GM21381 (cell line): ENCODE results near the gene HDLBP.

Experiments used
- ATAC-seq: cut with Tn5 transposase; IDR thresholded peaks from one replicate; pipeline ENCODE4 v1.9.1; 2021; ENCODE audit warnings: mild to moderate bottlenecking, moderate library complexity; ENCODE audit not compliant: unreplicated experiment

HDLBP gene

DNA sequence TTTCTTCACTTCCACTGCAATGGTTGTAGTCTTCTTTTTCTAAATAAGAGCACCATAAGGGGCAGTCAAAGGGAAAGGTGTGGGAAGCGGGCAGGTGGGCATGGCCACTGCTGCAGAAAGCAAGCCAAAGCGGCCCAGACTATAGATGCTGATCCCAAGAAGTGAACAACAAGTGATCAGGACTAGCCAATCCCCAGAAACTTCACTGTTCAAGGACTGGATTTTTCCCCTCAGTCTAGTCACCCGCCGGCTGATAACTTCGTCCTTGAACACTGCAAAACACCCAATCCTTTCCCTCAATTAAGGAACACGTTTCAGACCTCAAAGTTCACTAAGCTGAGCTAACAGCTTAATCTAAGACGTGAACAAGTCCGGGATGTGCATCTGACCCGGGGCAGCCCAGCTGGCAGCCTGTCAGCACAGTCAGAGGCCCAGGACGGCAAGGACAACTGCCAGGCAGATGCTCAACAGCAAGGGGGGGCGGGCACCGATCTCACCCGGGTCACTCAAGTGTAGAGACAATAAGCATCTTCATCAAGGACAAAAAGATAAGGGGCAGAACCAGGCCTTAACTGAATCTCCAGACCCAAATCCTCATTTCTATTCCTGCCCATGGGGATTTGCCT lies 59.8 kb downstream of the HDLBP start:
- no peak for ATAC-seq

DNA sequence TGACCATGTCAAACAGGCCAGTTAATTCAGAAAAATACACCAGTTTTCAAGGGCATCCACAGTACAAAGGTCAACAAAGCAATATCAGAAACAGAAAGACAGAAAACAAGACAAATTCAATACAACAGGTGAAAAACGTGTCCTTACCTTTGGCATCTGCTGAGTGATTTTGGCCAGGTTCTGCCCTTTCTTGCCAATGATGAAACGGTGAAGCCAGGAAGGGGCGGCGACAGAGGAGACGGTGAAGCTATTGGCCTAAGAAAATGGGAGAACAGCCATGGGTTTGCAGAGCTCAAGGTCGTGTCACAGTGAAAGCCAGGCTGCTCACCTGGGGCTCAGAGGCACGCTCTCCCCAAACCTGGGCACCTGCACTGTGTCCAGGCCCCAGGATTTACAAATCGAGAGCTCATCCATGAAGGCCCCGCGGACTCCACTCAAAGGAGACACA lies 60.5 kb downstream of the HDLBP start:
- ATAC-seq = no peak

DNA sequence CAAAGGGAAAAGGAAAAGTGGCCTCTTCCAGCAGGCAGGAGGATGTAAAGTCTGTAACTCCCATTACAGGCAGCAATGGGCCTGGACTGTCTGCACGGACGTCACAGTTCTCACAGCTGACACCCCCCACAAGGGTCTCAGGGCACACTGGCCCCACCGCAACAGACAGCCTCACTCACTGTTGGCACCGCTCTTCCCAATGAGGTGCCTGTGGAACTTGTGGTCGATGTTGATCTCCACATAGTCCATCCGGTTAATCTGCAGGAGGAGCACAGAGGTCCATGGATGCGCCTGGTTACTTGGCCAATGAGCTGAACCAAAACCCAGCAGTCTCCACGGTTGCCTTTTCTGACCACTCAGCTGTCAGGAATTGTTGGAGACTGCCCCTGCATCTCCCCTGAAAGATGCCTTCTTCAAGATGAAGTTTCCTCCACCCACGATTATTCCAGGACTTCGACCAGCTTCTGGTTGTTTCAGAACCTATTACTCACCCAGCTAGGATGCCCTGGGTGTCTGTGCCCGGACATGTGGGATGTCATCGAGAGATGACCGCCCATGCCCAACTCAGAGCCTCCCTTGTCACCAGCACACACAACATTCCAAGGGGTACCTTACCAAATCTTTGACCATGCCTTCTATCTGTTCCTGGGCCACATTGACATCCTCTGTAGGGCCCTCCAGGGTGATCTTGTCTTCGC lies 62.5 kb downstream of the HDLBP start:
- ATAC-seq = no peak

DNA sequence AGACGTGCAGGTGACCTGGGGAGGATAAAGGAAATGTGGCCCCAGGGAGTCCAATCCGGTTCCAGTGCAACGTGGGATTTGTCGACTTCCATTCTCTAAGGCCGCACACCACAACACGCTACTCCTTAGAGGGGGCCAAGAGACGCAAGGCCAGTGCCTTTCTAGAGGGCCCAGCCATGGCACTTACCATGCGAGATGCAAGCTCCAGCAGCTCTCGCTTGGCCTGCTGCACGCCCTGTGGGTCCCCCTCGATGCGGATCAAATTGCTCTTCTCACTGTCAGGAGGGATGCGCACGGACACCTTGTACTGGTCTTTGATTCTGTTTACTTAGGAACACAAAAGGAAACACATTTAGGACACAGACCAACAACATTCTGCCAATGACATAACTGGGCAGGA lies 65.8 kb downstream of the HDLBP start:
- no peak for ATAC-seq

DNA sequence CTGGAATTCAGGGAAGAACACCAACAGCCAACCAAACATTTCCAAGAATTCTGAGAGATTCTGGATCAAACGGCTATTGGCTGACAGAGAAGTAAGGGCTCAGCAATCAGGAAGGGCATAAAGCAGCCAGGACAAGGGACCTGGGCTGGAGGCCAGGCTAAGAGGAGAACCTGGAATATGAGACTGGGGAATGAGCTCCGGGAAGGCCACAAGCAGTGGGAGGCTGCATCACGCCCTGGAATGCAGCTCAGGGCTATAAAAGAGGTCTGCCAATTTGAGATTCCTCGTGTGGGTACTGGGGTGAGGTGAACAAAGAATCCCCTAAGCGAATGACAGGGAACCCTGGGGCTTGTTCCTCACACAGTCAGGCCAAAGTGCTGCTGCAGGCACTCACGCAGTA lies 66.6 kb downstream of the HDLBP start:
- no peak for ATAC-seq

DNA sequence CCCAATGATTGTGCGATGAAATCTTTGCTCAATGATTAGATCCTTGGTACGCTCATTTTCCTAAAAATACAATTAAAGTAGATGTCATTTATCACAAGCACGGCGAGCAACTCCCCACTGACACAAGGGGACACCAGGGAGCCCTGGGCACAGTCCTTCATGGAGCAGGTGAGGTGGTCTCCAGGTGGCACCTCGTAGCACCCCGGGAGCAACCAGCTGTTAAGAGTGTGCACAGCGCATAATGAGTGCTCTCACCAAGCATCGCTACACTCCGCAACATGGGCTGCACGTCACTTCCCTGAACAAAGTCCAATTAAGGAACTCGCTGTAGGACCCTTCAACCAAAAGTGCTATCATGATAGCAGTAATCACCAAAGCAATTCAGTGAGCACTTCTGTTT lies 67.2 kb downstream of the HDLBP start:
- no peak for ATAC-seq

DNA sequence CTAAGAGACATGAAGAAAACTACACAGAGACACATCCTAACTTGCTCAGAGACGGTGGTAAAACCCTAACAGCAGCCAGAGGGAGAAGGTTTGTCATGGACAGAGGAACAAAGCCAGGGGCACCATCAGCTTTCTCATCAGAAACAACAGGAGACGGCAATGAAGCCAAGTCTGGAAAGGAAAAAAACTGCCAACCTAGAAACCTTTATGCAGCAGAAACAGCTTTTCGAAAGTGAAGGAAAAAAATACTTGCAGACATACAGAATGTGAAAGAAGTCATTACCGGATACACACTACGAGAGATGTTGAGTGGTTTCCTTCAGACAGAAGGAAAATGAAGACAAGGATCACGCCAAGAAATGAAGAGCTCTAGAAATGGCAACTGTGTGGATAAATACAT lies 71.1 kb downstream of the HDLBP start:
- ATAC-seq = no peak

DNA sequence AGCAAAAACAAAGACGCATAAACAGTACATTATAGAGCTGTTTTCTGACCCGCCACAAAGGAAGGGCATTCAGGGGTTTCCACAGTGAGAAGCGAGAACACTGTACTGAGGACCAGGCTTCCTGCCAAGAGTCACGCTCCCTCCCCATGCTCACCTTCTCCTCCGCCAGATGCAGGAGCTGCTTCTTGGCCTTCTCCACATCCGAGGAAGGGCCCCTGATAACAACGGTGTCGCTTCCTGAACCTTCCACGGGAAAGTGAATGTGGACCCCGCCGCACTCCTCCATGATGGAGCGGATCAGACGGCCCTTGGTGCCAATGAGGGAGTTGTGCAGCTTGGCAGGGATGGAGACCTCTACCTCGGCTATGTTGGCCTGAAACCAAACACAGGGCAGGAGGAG lies 73.2 kb downstream of the HDLBP start:
- ATAC-seq = no peak

DNA sequence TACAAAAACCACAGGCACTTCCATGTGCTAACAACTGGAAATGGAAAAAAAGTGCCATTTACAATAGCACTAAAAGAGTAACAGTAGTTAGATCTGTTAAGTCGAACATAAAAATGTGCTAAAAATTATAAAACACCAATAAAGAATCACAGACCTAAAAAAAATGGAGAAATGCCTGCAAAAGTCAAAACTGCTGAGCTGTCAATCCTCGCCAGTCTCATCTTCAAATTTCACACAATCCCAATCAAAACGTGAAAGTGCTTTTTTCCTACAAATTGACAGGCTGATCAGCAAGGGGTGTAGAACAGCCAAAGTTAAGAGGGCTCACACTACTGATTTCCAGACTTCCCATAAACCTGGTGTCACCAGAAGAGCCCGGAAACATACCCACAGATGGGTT lies 73.8 kb downstream of the HDLBP start:
- no peak for ATAC-seq

DNA sequence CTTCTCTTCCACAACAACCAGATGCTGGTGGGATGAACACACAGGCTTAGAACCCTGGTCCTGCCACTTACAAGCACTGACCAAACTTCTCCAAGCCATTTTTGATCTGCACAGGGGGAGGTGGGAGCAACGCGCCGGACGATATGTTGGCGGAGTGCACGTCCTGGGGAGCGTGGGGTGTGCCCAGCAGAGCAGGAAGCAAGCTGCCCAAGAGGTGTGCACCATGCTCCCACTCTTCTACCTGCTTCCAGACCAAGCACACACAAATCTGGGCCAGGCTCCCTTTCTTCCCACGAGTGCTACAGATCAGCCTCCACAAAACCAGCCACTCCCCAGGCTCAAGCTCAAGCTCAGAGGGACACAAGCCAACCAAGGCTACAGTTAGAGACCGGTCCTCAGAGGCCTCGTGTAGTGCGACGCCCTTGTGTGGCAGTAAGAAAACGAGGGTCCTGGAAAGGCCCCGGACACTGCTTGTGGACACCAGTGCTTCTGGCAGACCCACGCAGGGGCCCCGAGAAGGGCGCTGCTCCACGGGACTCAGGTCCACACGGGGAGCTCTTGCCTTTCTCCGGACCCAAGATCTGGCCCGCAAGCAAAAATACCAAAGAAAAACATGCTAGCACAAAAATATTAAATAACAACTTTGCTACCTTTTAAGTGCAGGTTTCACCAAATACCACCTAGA lies 75.0 kb downstream of the HDLBP start:
- ATAC-seq = no peak

DNA sequence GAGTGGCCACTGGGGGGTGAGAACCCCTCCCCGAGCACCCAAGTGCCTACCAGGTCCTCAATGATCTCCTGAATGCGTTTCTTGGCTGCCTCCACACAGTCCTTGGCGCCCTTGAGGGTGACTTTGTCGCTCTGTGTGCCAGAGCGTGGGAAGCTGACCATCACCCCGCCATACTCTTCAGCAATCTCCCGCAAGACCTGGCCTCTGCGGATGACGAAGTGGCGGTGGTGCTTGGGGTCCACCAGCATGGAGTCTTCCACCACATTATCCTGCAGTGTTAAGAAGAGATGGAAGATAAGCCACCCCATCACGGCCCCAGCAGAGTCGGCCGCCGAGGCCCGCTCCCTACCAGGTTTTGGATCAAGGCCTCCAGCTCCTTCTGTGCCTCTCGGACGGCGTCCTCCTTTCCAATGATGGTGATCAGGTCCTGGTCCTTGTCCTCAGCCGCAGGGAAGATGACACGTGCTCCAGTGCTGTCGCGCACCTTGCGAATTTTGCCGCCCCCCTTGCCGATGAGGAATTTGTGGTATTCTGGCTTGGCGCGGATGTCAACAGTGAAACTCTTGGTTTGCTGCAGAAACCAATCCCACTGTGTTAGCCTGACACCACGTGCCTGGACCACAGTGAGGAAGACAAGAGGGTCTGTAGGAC lies 75.8 kb downstream of the HDLBP start:
- no peak for ATAC-seq

DNA sequence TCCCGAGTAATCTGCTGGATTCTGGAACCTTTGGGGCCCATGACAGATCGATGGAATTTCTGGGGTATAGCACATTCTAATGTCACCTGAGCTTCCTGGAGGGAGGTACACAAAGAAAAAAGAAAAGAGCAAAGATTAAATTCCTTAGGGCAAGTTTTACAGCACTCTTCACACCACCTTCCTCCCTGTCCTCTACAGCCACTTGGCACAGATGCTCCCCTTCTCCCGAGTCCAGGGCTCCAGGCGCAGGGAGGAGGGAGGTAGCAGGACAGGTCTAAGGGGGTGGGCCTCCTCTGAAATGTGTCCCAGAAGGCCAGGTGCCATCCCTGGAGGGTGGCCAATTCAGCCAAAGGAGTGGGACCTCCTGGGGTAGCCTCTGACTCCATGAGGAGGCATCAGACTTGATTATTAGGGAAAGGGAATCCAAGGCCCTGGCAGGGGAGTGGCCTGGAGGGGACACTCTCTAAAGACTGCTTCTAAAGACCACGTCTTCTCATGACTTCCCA lies 76.7 kb downstream of the HDLBP start:
- ATAC-seq = no peak

DNA sequence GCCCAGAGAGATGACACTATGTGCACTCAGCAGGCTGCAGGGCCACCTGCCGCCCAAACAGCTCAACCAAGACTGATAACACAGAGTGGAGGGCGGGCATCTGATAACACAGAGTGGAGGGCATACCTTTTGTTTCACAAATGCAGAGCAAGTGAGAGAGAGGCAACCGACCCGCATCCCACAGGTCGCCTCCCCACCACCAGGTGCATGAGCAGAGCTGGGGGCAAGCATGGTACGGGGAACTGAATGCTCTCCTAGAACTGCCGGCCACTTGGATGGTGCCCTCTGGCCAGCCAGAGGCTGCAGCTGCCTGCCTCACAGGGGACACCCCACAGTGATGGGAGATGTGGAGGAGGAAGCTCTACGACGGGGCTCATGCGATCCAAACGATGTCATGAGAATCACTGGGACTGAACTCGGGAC lies 77.5 kb downstream of the HDLBP start:
- no peak for ATAC-seq

DNA sequence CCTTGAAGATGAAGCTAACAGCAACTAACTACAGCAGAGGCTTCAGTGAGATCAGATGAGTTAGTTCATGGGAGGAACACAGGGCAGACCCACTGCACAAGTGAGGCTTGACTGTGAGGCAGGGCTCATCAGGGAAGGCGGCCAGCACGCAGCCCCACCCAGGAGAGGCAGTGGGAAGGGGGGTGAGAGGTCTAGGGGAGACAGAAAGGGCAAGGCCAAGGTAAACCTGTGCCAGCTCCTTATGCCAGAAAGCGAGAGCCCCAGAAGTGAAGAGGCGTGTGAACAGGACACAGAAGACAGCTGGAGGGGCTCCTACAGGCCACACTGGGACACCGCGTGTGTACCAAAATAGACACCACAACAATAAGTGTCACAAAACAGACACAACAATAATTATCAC lies 78.4 kb downstream of the HDLBP start:
- no peak for ATAC-seq

DNA sequence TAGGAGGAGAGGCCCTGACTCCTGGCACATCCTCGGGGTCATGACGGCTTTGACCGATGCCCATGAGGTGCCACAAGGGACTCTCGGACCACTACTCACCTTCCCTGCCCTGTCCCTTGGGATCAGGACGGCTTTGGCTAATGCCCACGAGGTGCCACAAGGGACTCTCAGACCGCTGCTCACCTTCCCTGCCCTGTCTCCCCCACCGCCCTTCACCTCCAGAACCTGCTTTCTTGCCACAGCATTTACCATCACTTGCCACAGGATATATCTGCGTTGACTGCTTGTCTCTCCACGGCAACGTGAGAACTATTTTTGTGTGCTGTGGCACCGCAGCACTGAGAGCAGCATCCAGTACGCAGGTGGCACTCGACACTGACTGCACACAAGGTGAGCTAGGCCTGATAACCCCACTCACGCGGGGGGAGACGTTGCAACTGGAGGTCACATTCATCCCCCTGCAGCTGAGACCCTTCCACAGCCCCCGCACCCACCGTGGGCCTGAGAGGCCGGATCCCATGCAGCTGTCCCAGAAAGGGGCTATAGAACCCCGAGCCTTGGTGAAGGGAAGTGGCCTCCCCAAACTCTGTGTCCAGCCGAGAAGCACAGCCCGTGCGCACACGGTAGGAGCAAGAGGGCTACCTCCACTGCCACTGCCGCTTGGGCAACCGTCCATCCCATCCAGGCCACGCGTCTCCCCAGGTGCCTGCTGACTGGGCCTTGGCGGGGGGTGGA lies 79.4 kb downstream of the HDLBP start:
- ATAC-seq = no peak

DNA sequence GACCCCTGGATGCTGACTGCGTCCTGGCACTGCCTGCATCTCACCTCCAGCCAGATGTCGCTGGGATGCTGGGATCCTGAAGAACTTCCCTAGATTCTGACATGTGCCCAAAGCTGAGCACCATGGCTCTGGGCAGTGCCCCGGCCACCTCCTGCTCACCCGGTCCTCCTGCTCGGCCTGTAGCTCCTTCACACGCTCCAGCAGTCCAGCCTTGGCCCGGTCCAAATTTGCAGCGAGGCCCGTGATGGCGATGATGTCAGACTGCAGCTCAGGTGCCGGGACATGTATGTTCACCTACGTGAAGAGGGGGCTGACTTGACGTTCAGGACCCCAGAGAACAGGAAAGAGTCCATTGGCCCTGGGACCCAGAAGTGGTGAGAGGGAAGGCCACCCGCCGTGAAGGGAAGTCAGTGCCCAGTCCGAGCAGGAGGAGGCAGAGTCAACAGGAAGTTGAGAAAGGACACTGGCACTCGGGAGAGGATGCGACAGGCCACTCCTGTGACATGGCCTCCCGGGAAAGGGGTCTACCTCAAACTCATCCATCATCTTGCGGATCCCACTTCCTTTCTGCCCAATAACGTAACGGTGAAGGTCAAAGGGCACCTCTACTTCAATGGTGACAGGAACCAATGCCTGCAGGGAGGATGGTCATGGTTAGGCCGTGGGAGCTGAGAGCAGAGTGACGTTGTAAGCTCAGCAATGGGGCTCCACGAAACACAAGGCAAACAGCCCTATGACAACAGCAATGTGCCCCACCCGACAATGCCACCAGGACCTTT lies 80.3 kb downstream of the HDLBP start:
- no peak for ATAC-seq

DNA sequence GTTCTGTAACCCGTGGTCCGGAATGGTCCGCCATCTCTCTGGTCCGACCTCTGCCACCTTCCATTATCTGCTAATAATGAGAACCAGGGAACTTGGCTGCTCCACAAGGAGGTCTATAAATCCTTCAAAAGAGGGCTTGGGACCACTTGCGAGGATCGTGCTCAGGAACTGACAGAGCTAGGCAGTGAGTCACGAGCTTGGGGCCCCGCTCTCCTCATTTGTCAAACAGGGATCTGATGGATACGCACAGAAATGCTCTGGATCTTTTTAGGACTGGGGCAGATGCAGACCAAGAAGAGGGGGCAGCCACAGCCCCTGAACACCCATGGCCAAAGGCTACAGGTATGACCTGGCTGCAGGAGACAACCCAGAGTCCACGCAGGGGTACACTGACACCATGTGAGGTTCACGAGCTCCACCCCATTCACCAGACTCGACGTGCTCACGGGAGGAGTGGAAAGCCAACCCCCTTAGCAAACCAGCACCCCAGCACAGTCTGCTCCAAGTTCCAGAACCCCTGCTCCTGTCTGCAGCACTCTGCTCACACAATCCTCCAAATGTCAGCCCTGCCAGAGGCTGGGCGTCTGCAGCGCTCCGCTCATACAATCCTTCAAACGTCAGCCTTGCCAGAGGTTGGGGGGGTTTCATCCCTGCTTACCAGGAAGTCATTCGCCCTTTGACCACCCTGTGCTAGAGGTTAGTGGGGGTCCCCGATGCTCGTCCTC lies 81.2 kb downstream of the HDLBP start:
- no peak for ATAC-seq

DNA sequence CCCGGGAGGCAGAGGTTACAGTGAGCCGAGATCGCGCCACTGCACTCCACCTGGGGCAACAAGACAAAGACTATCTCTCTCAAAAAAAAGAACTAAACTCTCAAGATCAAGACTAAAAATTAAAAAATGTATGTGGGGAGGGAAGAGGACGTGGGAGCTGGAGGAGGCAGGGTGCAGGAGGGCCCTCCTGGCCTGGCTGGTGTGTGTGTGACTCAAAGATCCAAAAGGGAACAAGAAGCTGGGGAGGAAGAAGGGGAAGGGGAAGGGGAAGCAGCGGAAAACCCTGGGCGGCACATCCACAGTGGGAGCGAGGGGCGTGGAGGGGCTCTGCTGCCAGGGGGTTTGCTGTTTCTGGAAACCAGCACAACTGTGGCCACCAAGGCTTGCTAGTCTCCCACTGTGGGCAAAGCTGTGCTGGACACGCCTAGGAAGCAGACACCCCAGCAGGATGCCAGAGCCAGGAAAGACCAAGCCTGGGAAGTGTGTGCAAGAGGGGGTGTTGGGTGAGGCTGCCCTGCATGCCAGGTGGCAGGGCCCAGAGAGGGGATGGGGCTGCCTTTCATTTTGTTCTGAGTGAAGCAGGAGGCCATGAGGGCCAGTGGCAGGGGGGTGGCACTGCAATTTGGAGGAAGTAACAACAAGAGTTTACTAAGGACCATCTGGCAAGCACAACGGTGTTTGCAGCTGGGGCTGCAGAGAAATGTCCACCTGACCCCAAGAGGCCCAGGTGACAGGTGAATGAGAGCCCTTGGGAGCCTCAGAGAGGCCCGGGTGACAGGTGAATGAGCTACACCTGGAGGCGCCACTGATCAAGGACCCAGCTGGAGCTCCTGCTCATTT lies 82.5 kb downstream of the HDLBP start:
- no peak for ATAC-seq

DNA sequence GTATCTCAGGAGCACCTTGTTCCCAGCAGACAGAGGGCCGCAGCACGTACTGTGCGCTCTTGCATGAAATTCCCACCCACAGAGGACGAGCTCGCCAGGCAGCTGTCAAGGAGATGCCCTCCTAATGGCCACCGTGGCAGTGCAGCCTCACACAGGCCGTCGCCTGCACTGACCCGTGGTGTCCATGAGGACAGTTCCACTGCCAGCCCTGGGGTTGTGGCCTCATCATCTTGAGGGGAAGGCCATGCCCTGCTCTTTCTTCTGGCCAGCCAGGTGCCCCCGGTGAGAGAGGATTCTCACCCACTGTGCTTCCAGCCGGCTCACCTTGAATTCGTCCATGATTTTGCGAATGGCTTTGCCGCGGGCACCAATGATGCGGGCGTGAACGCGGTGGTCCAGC lies 85.0 kb downstream of the HDLBP start:
- ATAC-seq = no peak
